ENCODE measurements around the gene ITIH5.

ITIH5 gene

GRCh38 chr10:7551289-7551688 lies 115.5 kb downstream of the ITIH5 start:
- DNase-seq (ENCODE audit: low read depth, low spot score), result no peak

- DNase-seq (ENCODE audit: low read depth, low spot score), result no peak
Measured at GRCh38 chr10:7550013-7550412, 116.8 kb downstream of the ITIH5 start.

GRCh38 chr10:7547829-7548228 lies 118.9 kb downstream of the ITIH5 start:
- no peak for DNase-seq (ENCODE audit: low read depth, low spot score)

GRCh38 chr10:7547206-7547605 lies 119.6 kb downstream of the ITIH5 start:
- no peak for DNase-seq (ENCODE audit: low read depth, low spot score)

- no peak for DNase-seq (ENCODE audit: low read depth, low spot score)
Measured at GRCh38 chr10:7546385-7546967, 120.3 kb downstream of the ITIH5 start.

GRCh38 chr10:7545792-7546191 lies 121.0 kb downstream of the ITIH5 start:
- no peak for DNase-seq (ENCODE audit: low read depth, low spot score)

- DNase-seq (ENCODE audit: low read depth, low spot score), result no peak
Measured at GRCh38 chr10:7545261-7545660, 121.5 kb downstream of the ITIH5 start.

- no peak for DNase-seq (ENCODE audit: low read depth, low spot score)
Measured at GRCh38 chr10:7544203-7544602, 122.6 kb downstream of the ITIH5 start.

- DNase-seq (ENCODE audit: low read depth, low spot score), result no peak
Measured at GRCh38 chr10:7542189-7542914, 124.4 kb downstream of the ITIH5 start.

GRCh38 chr10:7541137-7542087 lies 125.4 kb downstream of the ITIH5 start:
- no peak for DNase-seq (ENCODE audit: low read depth, low spot score)

GRCh38 chr10:7538970-7539654 lies 127.7 kb downstream of the ITIH5 start:
- DNase-seq (ENCODE audit: low read depth, low spot score), result no peak

GRCh38 chr10:7537126-7537525 lies 129.6 kb downstream of the ITIH5 start:
- DNase-seq (ENCODE audit: low read depth, low spot score), result no peak

- DNase-seq (ENCODE audit: low read depth, low spot score), result no peak
Measured at GRCh38 chr10:7534480-7534852, 132.3 kb downstream of the ITIH5 start.

- no peak for DNase-seq (ENCODE audit: low read depth, low spot score)
Measured at GRCh38 chr10:7533657-7534479, 132.9 kb downstream of the ITIH5 start.

- no peak for DNase-seq (ENCODE audit: low read depth, low spot score)
Measured at GRCh38 chr10:7532723-7533498, 133.9 kb downstream of the ITIH5 start.

- DNase-seq (ENCODE audit: low read depth, low spot score), result no peak
Measured at GRCh38 chr10:7529638-7530037, 137.1 kb downstream of the ITIH5 start.

- no peak for DNase-seq (ENCODE audit: low read depth, low spot score)
Measured at GRCh38 chr10:7527468-7527867, 139.3 kb downstream of the ITIH5 start.

- no peak for DNase-seq (ENCODE audit: low read depth, low spot score)
Measured at GRCh38 chr10:7526017-7526400, 140.8 kb downstream of the ITIH5 start.

GRCh38 chr10:7525314-7526016 lies 141.3 kb downstream of the ITIH5 start:
- peak; percentile 49 for DNase-seq (ENCODE audit: low read depth, low spot score)

GRCh38 chr10:7523656-7524055 lies 143.1 kb downstream of the ITIH5 start:
- DNase-seq (ENCODE audit: low read depth, low spot score), result no peak

Data from activated naive CD8-positive, alpha-beta T cell treated with anti-CD3 and anti-CD28 coated beads, Interleukin-2, amount 50 U/mL, for 16 hours (primary cell).